ENCODE results near the gene AIM2. TPM values are rescaled to one million over a fixed set of nuclear protein-coding genes. Genes with fewer than 3 reads are reported as not detected.
A peak's percentile ranks its signal among the peaks of the same experiment; 100 is the strongest.

AIM2 gene
- total RNA-seq, 4 donors from 2014 or later, result 6.0 to 10.3 TPM; not detected in 2

- H3K27ac ChIP-seq, result no peak overlapping the region
- H3K4me1 ChIP-seq, result no peaks in the 10 kb centered on the region
- H3K4me3 ChIP-seq, result no peak overlapping the region
- H3K36me3 ChIP-seq, result no peaks in the 10 kb centered on the region
- intact Hi-C loops (cut with DNase I; ENCODE audit: low total_unique reads) (no loop called here), in situ Hi-C loops (cut with MboI; ENCODE audit: low pct_ligation_motif_present in 1 of 4, low pct_unique_long_range_greater_than_20kb in 1 of 4, low sequenced_read_pairs in 3 of 4) (loop anchor here in 2 of 4 donors (25.0 kb wide), 2 partner anchors 578 to 878 kb away; no protein-coding TSS in a partner anchor)
- no peaks in the 10 kb centered on the region for H3K27me3 ChIP-seq
- WGBS, 2 donors (ENCODE audit: low coverage in 1 of 2), result 86 to 90% methylated on average over 4 of the region's 4 CpGs
- no peak for DNase-seq
- no peaks in the 10 kb centered on the region for H3K9me3 ChIP-seq
- TF ChIP-seq EP300 (IDR thresholded peaks at IDR 0.05; ENCODE audit: low read depth) (no peak), POLR2A (IDR thresholded peaks at IDR 0.05) (no peak), POLR2AphosphoS5 (IDR thresholded peaks at IDR 0.05) (no peak), CTCF (IDR thresholded peaks at IDR 0.05) (no peak)
Observed at GRCh38 chr1:159090286-159091179, 14.0 kb upstream of the AIM2 start.

GRCh38 chr1:159089184-159089791, 12.7 kb upstream of the AIM2 start:
- in situ Hi-C loops (cut with MboI; ENCODE audit: low pct_ligation_motif_present in 1 of 4, low pct_unique_long_range_greater_than_20kb in 1 of 4, low sequenced_read_pairs in 3 of 4) (loop anchor here in 2 of 4 donors (25.0 kb wide), 2 partner anchors 577 to 877 kb away; no protein-coding TSS in a partner anchor), intact Hi-C loops (cut with DNase I; ENCODE audit: low total_unique reads) (no loop called here)
- Histone ChIP-seq H3K27ac (no peak overlapping the region), H3K27me3 (no peaks in the 10 kb centered on the region), H3K4me1 (no peaks in the 10 kb centered on the region), H3K4me3 (no peak overlapping the region), H3K9me3 (no peaks in the 10 kb centered on the region), H3K36me3 (no peaks in the 10 kb centered on the region)
- TF ChIP-seq CTCF (IDR thresholded peaks at IDR 0.05) (peak in 4 of 5 experiments; percentile 16 to 51 (median 49)), POLR2AphosphoS5 (IDR thresholded peaks at IDR 0.05) (no peak)
- WGBS, 2 donors (ENCODE audit: low coverage in 1 of 2), result 84 to 88% methylated on average over 4 of the region's 4 CpGs
- no peak for DNase-seq

GRCh38 chr1:159088546-159089183, 12.1 kb upstream of the AIM2 start:
- Histone ChIP-seq H3K27ac (no peak overlapping the region), H3K4me3 (no peak overlapping the region), H3K9me3 (no peaks in the 10 kb centered on the region), H3K27me3 (no peaks in the 10 kb centered on the region), H3K36me3 (no peaks in the 10 kb centered on the region), H3K4me1 (no peaks in the 10 kb centered on the region)
- TF ChIP-seq EP300 (IDR thresholded peaks at IDR 0.05; ENCODE audit: low read depth), result no peak
- TF ChIP-seq CTCF (IDR thresholded peaks at IDR 0.05), result no peak
- TF ChIP-seq POLR2A (IDR thresholded peaks at IDR 0.05), result no peak
- no peak for TF ChIP-seq POLR2AphosphoS5 (IDR thresholded peaks at IDR 0.05)
- WGBS, 2 donors (ENCODE audit: low coverage in 1 of 2), result 67 to 70% methylated on average over 6 of the region's 6 CpGs
- no peak for DNase-seq
- in situ Hi-C loops (cut with MboI; ENCODE audit: low pct_ligation_motif_present in 1 of 4, low pct_unique_long_range_greater_than_20kb in 1 of 4, low sequenced_read_pairs in 3 of 4) (loop anchor here in 2 of 4 donors (25.0 kb wide), 2 partner anchors 576 to 876 kb away; no protein-coding TSS in a partner anchor), intact Hi-C loops (cut with DNase I; ENCODE audit: low total_unique reads) (no loop called here)

GRCh38 chr1:159088050-159088449, 11.5 kb upstream of the AIM2 start:
- Histone ChIP-seq H3K4me1 (no peaks in the 10 kb centered on the region), H3K4me3 (no peak overlapping the region), H3K9me3 (no peaks in the 10 kb centered on the region), H3K27ac (no peak overlapping the region), H3K27me3 (no peaks in the 10 kb centered on the region), H3K36me3 (no peaks in the 10 kb centered on the region)
- DNase-seq, result no peak
- 60 to 67% methylated on average over 1 to 2 of the region's 2 CpGs for WGBS, 2 donors (ENCODE audit: low coverage in 1 of 2)
- intact Hi-C loops (cut with DNase I; ENCODE audit: low total_unique reads) (no loop called here), in situ Hi-C loops (cut with MboI; ENCODE audit: low pct_ligation_motif_present in 1 of 4, low pct_unique_long_range_greater_than_20kb in 1 of 4, low sequenced_read_pairs in 3 of 4) (loop anchor here in 2 of 4 donors (25.0 kb wide), 2 partner anchors 576 to 876 kb away; no protein-coding TSS in a partner anchor)
- no peak for TF ChIP-seq POLR2A (IDR thresholded peaks at IDR 0.05)
- no peak for TF ChIP-seq CTCF (IDR thresholded peaks at IDR 0.05)
- no peak for TF ChIP-seq EP300 (IDR thresholded peaks at IDR 0.05; ENCODE audit: low read depth)
- no peak for TF ChIP-seq POLR2AphosphoS5 (IDR thresholded peaks at IDR 0.05)

Measured in transverse colon (tissue), 4 donors.